K562 (cell line): ENCODE measurements around the gene FANCC. TPM values are rescaled to one million over a fixed set of nuclear protein-coding genes. Genes with fewer than 3 reads are reported as not detected.

Experiments
- ATAC-seq: fragments of 200-7000 bp; cut with Tn5 transposase; 3 replicates; pipeline ENCODE4 v1.9.1; 2020; ENCODE audit warnings: moderate library complexity
- BruUV-seq: library from RNA; stranded (reverse); fragments of 400-500 nt; replicated peaks from 2 replicates; lab custom pipeline; 2021; lab: Mats Ljungman, UMichigan
- CTCF ChIA-PET: fragments of 300-600 bp; formaldehyde crosslinking; extraction: SDS; loops from one replicate; lab custom pipeline; 2021; ENCODE audit warnings: low intra/inter-chr PET ratio; lab: Yijun Ruan, JAX
- POLR2A ChIA-PET: fragments of 300-600, 350-650 bp; sonication (Branson Sonifier 250); formaldehyde crosslinking; extraction: SDS; loops from one replicate; lab custom pipeline; 2021; ENCODE audit warnings: antibody characterized with exemption, inconsistent platforms; lab: Yijun Ruan, JAX
- DNase-seq, 4 experiments: peaks; one replicate each; pipeline versions ENCODE4 v3.0.0 to v3.0.0-alpha.2; 2011 to 2018; ENCODE audit warnings: low spot score in 3 of 4, mixed read lengths in 3 of 4; ENCODE audit errors: extremely low read depth in 1 of 4
- FAIRE-seq: peaks from 2 replicates; lab custom pipeline; 2011; peaks lifted over from hg19 to GRCh38; lab: Jason Lieb, UNC
- H2AFZ ChIP-seq: 2 replicates; pipeline ENCODE4 v1.6.0; 2011; ENCODE audit warnings: low read depth, low read length, control low read depth, inconsistent platforms
- H3K27ac ChIP-seq: fragments of 200-600 bp; 3 replicates; pipeline ENCODE4 v1.8.0; 2011; ENCODE audit warnings: low read depth, mild to moderate bottlenecking, control low read depth, inconsistent platforms, low read length, moderate library complexity, mixed read lengths; ENCODE audit errors: extremely low read depth
- H3K27me3 ChIP-seq, 2 experiments: fragments of 300-600 bp in 1 of 2; 2 replicates in 1 of 2; 3 replicates in 1 of 2; pipeline versions ENCODE4 v1.6.0 to v1.8.0; 2011; ENCODE audit warnings: inconsistent platforms in 2 of 2, low read length in 2 of 2, mild to moderate bottlenecking in 1 of 2, mixed read lengths in 1 of 2, moderate library complexity in 1 of 2; ENCODE audit not compliant: control insufficient read depth in 2 of 2, insufficient read depth in 2 of 2
- H3K36me3 ChIP-seq: fragments of 300-600 bp; 3 replicates; pipeline ENCODE4 v1.8.0; 2011; ENCODE audit warnings: mild to moderate bottlenecking, low read length, inconsistent platforms; ENCODE audit not compliant: control insufficient read depth, insufficient read depth
- H3K4me1 ChIP-seq, 2 experiments: fragments of 200-600 bp in 1 of 2; replicated peaks in 1 of 2; 2 replicates in 1 of 2; 3 replicates in 1 of 2; pipeline versions ENCODE4 v1.5.1 to v1.8.0; 2011; ENCODE audit warnings: inconsistent platforms in 2 of 2, low read length in 2 of 2, mild to moderate bottlenecking in 1 of 2, mixed read lengths in 1 of 2, moderate library complexity in 1 of 2; ENCODE audit not compliant: control insufficient read depth in 2 of 2, insufficient read depth in 2 of 2
- H3K4me2 ChIP-seq: 2 replicates; pipeline ENCODE4 v1.6.1; 2011; ENCODE audit warnings: low read length, control low read depth, inconsistent platforms, mixed read lengths; ENCODE audit not compliant: insufficient read depth
- H3K4me3 ChIP-seq: fragments of 200-600 bp; sonication (generic), shearing (Covaris generic); 2 replicates; pipeline ENCODE4 v1.5.1; 2016; ENCODE audit warnings: control low read depth, inconsistent platforms
- H3K79me2 ChIP-seq: fragments of 200-600 bp; 3 replicates; pipeline ENCODE4 v1.8.0; 2011; ENCODE audit warnings: low read length, inconsistent platforms; ENCODE audit not compliant: control insufficient read depth, insufficient read depth
- H3K9ac ChIP-seq, 2 experiments: 2 replicates each; pipeline versions ENCODE4 v1.6.0 to v1.6.1; 2011; ENCODE audit warnings: low read depth in 2 of 2, low read length in 2 of 2, control low read depth in 1 of 2, inconsistent platforms in 1 of 2, mild to moderate bottlenecking in 1 of 2, mixed read lengths in 1 of 2; ENCODE audit not compliant: insufficient read depth in 1 of 2
- H3K9me1 ChIP-seq: one replicate; pipeline ENCODE4 v1.6.0; 2011; ENCODE audit warnings: inconsistent platforms, mild to moderate bottlenecking, low read length, moderate library complexity; ENCODE audit not compliant: control insufficient read depth, insufficient read depth
- H3K9me3 ChIP-seq: replicated peaks from 2 replicates; pipeline ENCODE4 v1.5.1; 2011; ENCODE audit warnings: low read depth, low read length, inconsistent platforms; ENCODE audit not compliant: control insufficient read depth, insufficient read depth
- H4K20me1 ChIP-seq: replicated peaks from 2 replicates; pipeline ENCODE4 v1.6.1; 2011; ENCODE audit warnings: low read length, inconsistent platforms, mixed read lengths; ENCODE audit not compliant: control insufficient read depth, insufficient read depth
- CCAR2 ChIP-seq: fragments of 200-400 bp; formaldehyde crosslinking; IDR thresholded peaks from 2 replicates; pipeline ENCODE4 v1.6.1; 2017; ENCODE audit warnings: mild to moderate bottlenecking, low read depth, low read length
- DMBX1 ChIP-seq: fragments of 250-450 bp; sonication (Bioruptor Pico); IDR thresholded peaks from 2 replicates; pipeline ENCODE4 v1.8.0; 2022; ENCODE audit warnings: inconsistent platforms, mild to moderate bottlenecking, moderate library complexity, borderline replicate concordance
- PTTG1 ChIP-seq: fragments of 450-650 bp; IDR thresholded peaks from 2 replicates; pipeline ENCODE4 v1.6.1; 2016; ENCODE audit warnings: low read depth, mild to moderate bottlenecking, missing genetic modification characterization, missing compliant biosample characterization
- RBM22 ChIP-seq: fragments of 200-400 bp; formaldehyde crosslinking; IDR thresholded peaks from 2 replicates; pipeline ENCODE4 v1.6.1; 2018; ENCODE audit warnings: low read length, low read depth; ENCODE audit not compliant: poor library complexity, severe bottlenecking
- WGBS: fragments of 100-300 bp; shearing (Covaris generic); methylation state at CpG from one replicate; pipeline ENCODE4 v1.1.6; 2016; ENCODE audit warnings: low coverage, mixed read lengths; ENCODE audit not compliant: insufficient coverage; ENCODE audit errors: missing lambda C conversion rate; 5-methylcytosine and 5-hydroxymethylcytosine counted together
- in situ Hi-C: fragments of 300-500 bp; cut with MboI; formaldehyde crosslinking; loops from 4 replicates; pipeline ENCODE4 v1.15.0; 2018; ENCODE audit warnings: inconsistent platforms, mixed read lengths
- intact Hi-C: fragments of 100-400 bp; cut with micrococcal nuclease; formaldehyde crosslinking; loops from 2 replicates; pipeline ENCODE4 v1.14.2; 2022
- polyA plus RNA-seq, 8 experiments: library from polyadenylated mRNA; depleted of rRNA in 4 of 8; stranded (reverse) in 5 of 8; unstranded in 3 of 8; fragments of >200 nt; fragmentation: Nextera tagmentation in 2 of 8; fragmentation: Illumina TruSeq in 1 of 8; extraction: Ambion mirVana in 2 of 8; extraction: Trizol in 1 of 8; gene quantifications; 2 replicates each; pipeline versions ENCODE4 v1.2.1 to v1.2.3, GENCODE V29; 2011 to 2014; ENCODE audit warnings: inconsistent platforms in 1 of 8, missing spikeins in 1 of 8
- total RNA-seq, 7 experiments: library from RNA; depleted of rRNA in 6 of 7; stranded (reverse); fragments of >200 nt in 6 of 7; fragmentation: Illumina TruSeq in 2 of 7; extraction: Trizol in 2 of 7; gene quantifications; 2 replicates each; pipeline versions ENCODE4 v1.2.1 to v1.2.3, GENCODE V29; 2011 to 2021; ENCODE audit warnings: low replicate concordance in 1 of 7

The FANCC gene
- total and polyA plus RNA-seq, 9 of the 15 experiments (the other 6 are each of a cell fraction or from before 2014, with no cell fraction given), result 4.6 to 18.4 (median 14.2) TPM

DNA sequence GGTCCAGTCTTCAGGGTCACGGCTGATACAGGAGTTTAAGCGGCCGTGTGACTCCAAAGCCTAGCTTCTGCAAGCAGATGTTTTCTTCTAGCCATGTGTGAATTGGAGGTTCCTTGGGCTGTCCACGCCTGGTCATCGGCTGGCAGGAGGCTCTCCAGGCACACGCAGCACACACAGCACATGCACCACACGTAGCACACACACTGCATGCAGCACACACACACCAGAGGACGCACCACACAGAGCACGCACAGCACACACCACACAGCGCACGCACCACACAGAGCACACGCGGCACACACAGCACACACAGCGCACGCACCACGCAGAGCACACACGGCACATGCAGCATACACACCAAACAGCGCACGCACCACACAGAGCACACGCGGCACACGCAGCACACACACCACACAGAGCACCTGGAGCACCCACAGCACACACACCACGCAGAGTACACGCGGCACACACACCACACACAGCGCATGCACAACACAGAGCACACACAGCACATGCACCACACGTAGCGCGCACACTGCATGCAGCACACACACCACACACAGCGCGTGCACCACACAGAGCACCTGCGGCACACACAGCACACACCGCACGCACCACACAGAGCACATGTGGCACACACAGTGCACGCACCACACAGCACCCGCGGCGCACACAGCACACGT lies 234.3 kb downstream of the FANCC start:
- Histone ChIP-seq H3K9ac (no peak overlapping the region; a peak in 1 of 4 replicates), H3K9me3 (no peaks in the 10 kb centered on the region), H3K9me1 (no peaks in the 10 kb centered on the region), H2AFZ (no peak overlapping the region), H3K4me3 (no peak overlapping the region), H3K27me3 (no peaks in the 10 kb centered on the region), H3K79me2 (no peaks in the 10 kb centered on the region), H3K4me1 (peaks cover 0 to 10% of the 10 kb centered on the region in 2 experiments; a peak in 2 of 5 replicates), H4K20me1 (no peaks in the 10 kb centered on the region), H3K27ac (no peak overlapping the region), H3K4me2 (no peak overlapping the region), H3K36me3 (peaks cover 17% of the 10 kb centered on the region; the same call in 2 of the 3 replicates)
- FAIRE-seq (no peak), ATAC-seq (no peak), DNase-seq (no peak)
- no TSS peak for BruUV-seq
- WGBS, result 91% methylated on average over 39 of the region's 39 CpGs
- ChIA-PET POLR2A (no interaction called here), CTCF (no interaction called here)
- in situ Hi-C loops, result loop anchor here (10.0 kb wide), 1 partner anchor 298 kb away; no protein-coding TSS in a partner anchor
- TF ChIP-seq PTTG1 (tag) (no peak), RBM22 (peak; percentile 23), DMBX1 (CRISPR knock-in tag) (no peak), CCAR2 (no peak)
- intact Hi-C loops, result no loop called here
